Heart left ventricle (tissue), 13 donors: ENCODE data around the gene WDR82.

ENCODE experiments used
- CTCF ChIP-seq, 12 donors: fragments of 200-600 bp; sonication (generic) in 4 of 12; IDR thresholded peaks; one replicate each; pipeline versions ENCODE4 v1.5.0 to v1.8.0; 2018 to 2022; ENCODE audit warnings: antibody characterized with exemption in 12 of 12, mild to moderate bottlenecking in 5 of 12
- POLR2A ChIP-seq, 2 donors: fragments of 450-650 bp; IDR thresholded peaks; one replicate each; pipeline ENCODE4 v1.6.1; 2017; ENCODE audit warnings: antibody characterized with exemption in 2 of 2, mild to moderate bottlenecking in 2 of 2, moderate library complexity in 2 of 2
- donor health status: ischemic (EF 13 %, LVEDD 7.1; RV severe dilation, severe dysfunction).
- donor health status: DM: no; HTN: yes; CAD: no.
- donor health status: DM: no; HTN: no; CAD: no.
- donor health status: ischemic (EF 25% LVEDD 6.9; RV normal size, moderate dysfunction).
- donor health status: ischemic (EF 25% LVEDD 5.7; RV mildly dilated, moderate dysfunction).
- donor health status: ischemic (EF 35%, LVEDD 5.7; RV mildly dilated, moderate dysfunction).
- donor health status: nonischemic (EF 11% LVEDD 7.7; RV severe dilation, severe dysfunction).
- donor health status: DM: yes; HTN: yes; CAD: no.
- donor health status: PGD.
- donor health status: ischemic (EF 29% LVEDD 5.4; RV normal size, mild dysfunction).
- donor health status: nonischemic (EF 23%, LVEDD 6.1; RV moderate dilation, normal function).

DNA sequence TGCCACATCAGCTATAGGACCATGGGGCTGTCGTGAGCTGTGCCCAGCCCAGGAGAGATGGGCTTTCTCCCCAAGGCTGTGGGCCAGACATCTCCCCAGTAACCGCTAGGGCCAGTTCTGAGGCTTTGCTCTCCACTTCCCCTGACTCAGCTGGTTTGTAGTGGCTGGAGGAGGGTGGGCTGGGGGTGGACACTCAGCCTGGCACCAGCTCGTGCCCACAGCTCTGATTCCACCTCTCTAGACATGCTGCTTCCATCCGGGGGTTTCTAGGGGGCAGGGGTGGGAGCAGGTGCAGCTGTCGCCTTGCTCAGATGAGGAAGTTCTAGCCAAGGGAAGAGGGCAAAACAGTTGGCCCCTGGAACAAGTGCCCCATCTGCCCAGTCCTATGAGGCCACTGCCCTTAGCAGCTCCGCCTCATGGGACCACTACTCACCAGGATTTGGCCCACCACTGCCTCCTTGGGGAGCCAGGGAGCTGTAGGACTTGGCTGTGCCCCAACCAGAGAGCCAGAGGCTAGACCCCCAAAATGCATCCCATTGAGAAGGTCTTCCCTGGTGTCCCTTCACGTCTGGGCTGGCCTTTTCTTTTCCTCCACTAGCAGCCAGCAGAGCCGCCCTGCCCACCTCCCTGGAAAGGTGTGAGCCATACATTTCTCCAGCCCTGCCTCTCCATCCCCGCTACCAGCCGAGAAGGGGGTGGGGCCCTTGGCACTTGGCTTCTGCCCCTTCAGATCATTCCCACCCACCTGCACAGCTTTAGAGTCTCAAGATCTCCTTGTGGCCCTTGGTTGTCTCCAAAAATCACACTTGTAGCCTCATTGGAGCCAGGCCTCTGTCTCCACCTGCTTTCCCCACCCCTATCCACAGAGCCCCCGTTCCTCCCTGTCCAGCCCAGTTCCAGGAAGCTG is 19.0 kb upstream of the WDR82 start:
- TF ChIP-seq CTCF (IDR thresholded peaks at IDR 0.05) = no peak
- no peak for TF ChIP-seq POLR2A (IDR thresholded peaks at IDR 0.05)
